ENCODE data around the gene CAMSAP2.

The CAMSAP2 gene

GRCh38 chr1:200896531-200897196 lies 158.0 kb downstream of the CAMSAP2 start:
- FAIRE-seq, result peak; percentile 68
- DNase-seq (ENCODE audit: low spot score), result peak; percentile 90

- DNase-seq (ENCODE audit: low spot score) (no peak), FAIRE-seq (no peak)
Observed at GRCh38 chr1:200897259-200897658, 158.6 kb downstream of the CAMSAP2 start.

GRCh38 chr1:200899015-200899386 lies 160.3 kb downstream of the CAMSAP2 start:
- FAIRE-seq, result no peak
- DNase-seq (ENCODE audit: low spot score), result no peak

GRCh38 chr1:200899451-200899915 lies 160.8 kb downstream of the CAMSAP2 start:
- no peak for DNase-seq (ENCODE audit: low spot score)
- FAIRE-seq, result no peak

- DNase-seq (ENCODE audit: low spot score) (no peak), FAIRE-seq (no peak)
Observed at GRCh38 chr1:200899954-200900867, 161.5 kb downstream of the CAMSAP2 start.

- DNase-seq (ENCODE audit: low spot score) (no peak), FAIRE-seq (no peak)
Observed at GRCh38 chr1:200900877-200901276, 162.2 kb downstream of the CAMSAP2 start.

- FAIRE-seq (no peak), DNase-seq (ENCODE audit: low spot score) (no peak)
Observed at GRCh38 chr1:200901350-200901749, 162.7 kb downstream of the CAMSAP2 start.

GRCh38 chr1:200901796-200902444 lies 163.2 kb downstream of the CAMSAP2 start:
- FAIRE-seq (no peak), DNase-seq (ENCODE audit: low spot score) (no peak)

GRCh38 chr1:200903793-200904192 lies 165.1 kb downstream of the CAMSAP2 start:
- FAIRE-seq (no peak), DNase-seq (ENCODE audit: low spot score) (no peak)

GRCh38 chr1:200904772-200905171 lies 166.1 kb downstream of the CAMSAP2 start:
- DNase-seq (ENCODE audit: low spot score) (no peak), FAIRE-seq (no peak)

GRCh38 chr1:200905411-200906052 lies 166.8 kb downstream of the CAMSAP2 start:
- DNase-seq (ENCODE audit: low spot score) (peak; percentile 80), FAIRE-seq (peak; percentile 92)

GRCh38 chr1:200906491-200906890 lies 167.8 kb downstream of the CAMSAP2 start:
- no peak for DNase-seq (ENCODE audit: low spot score)
- no peak for FAIRE-seq

GRCh38 chr1:200907611-200908097 lies 169.0 kb downstream of the CAMSAP2 start:
- peak; percentile 47 for DNase-seq (ENCODE audit: low spot score)
- FAIRE-seq, result no peak

- no peak for DNase-seq (ENCODE audit: low spot score)
- FAIRE-seq, result no peak
Observed at GRCh38 chr1:200908191-200908868, 169.6 kb downstream of the CAMSAP2 start.

GRCh38 chr1:200909071-200909470 lies 170.4 kb downstream of the CAMSAP2 start:
- FAIRE-seq (no peak), DNase-seq (ENCODE audit: low spot score) (no peak)

GRCh38 chr1:200909757-200910239 lies 171.1 kb downstream of the CAMSAP2 start:
- FAIRE-seq (no peak), DNase-seq (ENCODE audit: low spot score) (no peak)

Measured in RCC 7860 (cell line).